Measurements from ENCODE around the gene STRBP. TPM values are rescaled to one million over a fixed set of nuclear protein-coding genes. Genes with fewer than 3 reads are reported as not detected.

Gene STRBP
- total and polyA plus RNA-seq, 9 donors = 4.9 to 18.8 (median 11.2) TPM

GRCh38 chr9:123167474-123167873 lies 100.9 kb downstream of the STRBP start:
- Histone ChIP-seq H3K36me3 (no peaks in the 10 kb centered on the region), H3K4me1 (ENCODE audit: insufficient read depth) (no peaks in the 10 kb centered on the region), H3K27me3 (no peaks in the 10 kb centered on the region), H3K27ac (no peak overlapping the region), H3K4me3 (no peak overlapping the region), H3K9me3 (no peaks in the 10 kb centered on the region)
- no peak for DNase-seq
- 76 to 87% (median 86%) methylated on average over 1 of the region's 1 CpG for WGBS, 3 donors
- no peak for TF ChIP-seq EP300 (IDR thresholded peaks at IDR 0.05)
- no peak for TF ChIP-seq POLR2A (IDR thresholded peaks at IDR 0.05)
- TF ChIP-seq, protein P1, sequence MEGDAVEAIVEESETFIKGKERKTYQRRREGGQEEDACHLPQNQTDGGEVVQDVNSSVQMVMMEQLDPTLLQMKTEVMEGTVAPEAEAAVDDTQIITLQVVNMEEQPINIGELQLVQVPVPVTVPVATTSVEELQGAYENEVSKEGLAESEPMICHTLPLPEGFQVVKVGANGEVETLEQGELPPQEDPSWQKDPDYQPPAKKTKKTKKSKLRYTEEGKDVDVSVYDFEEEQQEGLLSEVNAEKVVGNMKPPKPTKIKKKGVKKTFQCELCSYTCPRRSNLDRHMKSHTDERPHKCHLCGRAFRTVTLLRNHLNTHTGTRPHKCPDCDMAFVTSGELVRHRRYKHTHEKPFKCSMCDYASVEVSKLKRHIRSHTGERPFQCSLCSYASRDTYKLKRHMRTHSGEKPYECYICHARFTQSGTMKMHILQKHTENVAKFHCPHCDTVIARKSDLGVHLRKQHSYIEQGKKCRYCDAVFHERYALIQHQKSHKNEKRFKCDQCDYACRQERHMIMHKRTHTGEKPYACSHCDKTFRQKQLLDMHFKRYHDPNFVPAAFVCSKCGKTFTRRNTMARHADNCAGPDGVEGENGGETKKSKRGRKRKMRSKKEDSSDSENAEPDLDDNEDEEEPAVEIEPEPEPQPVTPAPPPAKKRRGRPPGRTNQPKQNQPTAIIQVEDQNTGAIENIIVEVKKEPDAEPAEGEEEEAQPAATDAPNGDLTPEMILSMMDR (IDR thresholded peaks at IDR 0.05) = no peak
- intact Hi-C loops (cut with DNase I) = no loop called here

DNA sequence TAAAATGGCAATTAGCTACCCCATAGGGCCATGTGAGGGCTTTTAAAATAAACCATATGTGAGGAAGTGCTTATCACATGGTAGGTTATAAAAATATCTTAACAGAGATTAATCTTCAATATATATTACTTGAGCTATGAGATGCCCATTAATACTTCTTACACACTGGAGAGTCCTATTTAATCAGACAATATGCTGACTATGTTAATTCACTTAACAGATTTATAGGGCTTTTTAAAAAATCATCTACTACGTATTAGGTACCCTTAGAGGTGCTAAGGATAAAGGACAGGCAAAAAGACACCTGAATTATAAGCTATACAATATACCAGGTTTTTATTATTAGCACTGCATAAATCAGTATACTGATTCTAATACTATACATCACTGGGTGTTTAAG lies 102.6 kb downstream of the STRBP start:
- Histone ChIP-seq H3K4me3 (no peak overlapping the region), H3K36me3 (no peaks in the 10 kb centered on the region), H3K9me3 (no peaks in the 10 kb centered on the region), H3K4me1 (ENCODE audit: insufficient read depth) (no peaks in the 10 kb centered on the region), H3K27me3 (no peaks in the 10 kb centered on the region), H3K27ac (no peak overlapping the region)
- intact Hi-C loops (cut with DNase I) = no loop called here
- WGBS, 3 donors = 87 to 98% (median 96%) methylated on average over 1 of the region's 1 CpG
- DNase-seq = no peak
- TF ChIP-seq EP300 (IDR thresholded peaks at IDR 0.05) = no peak
- TF ChIP-seq, protein P1 (IDR thresholded peaks at IDR 0.05) = no peak
- TF ChIP-seq POLR2A (IDR thresholded peaks at IDR 0.05) = no peak

- TF ChIP-seq POLR2A (IDR thresholded peaks at IDR 0.05) (no peak), EP300 (IDR thresholded peaks at IDR 0.05) (no peak)
- TF ChIP-seq, protein P1 (IDR thresholded peaks at IDR 0.05) = no peak
- Histone ChIP-seq H3K36me3 (no peaks in the 10 kb centered on the region), H3K27ac (no peak overlapping the region), H3K4me3 (no peak overlapping the region), H3K9me3 (no peaks in the 10 kb centered on the region), H3K27me3 (no peaks in the 10 kb centered on the region), H3K4me1 (ENCODE audit: insufficient read depth) (no peaks in the 10 kb centered on the region)
- DNase-seq = no peak
- intact Hi-C loops (cut with DNase I) = no loop called here
- 92 to 98% (median 96%) methylated on average over 2 of the region's 2 CpGs for WGBS, 3 donors
These were observed 104.1 kb downstream of the STRBP start for GRCh38 chr9:123164285-123164684.

- no peaks in the 10 kb centered on the region for H3K9me3 ChIP-seq
- 45 to 61% (median 57%) methylated on average over 2 of the region's 2 CpGs for WGBS, 3 donors
- H3K4me3 ChIP-seq = no peak overlapping the region
These were observed 105.5 kb downstream of the STRBP start for GRCh38 chr9:123162791-123163345.

More at GRCh38 chr9:123162791-123163345, 105.5 kb downstream of the STRBP start:
- DNase-seq = no peak
- Histone ChIP-seq H3K27ac (no peak overlapping the region), H3K36me3 (no peaks in the 10 kb centered on the region), H3K4me1 (ENCODE audit: insufficient read depth) (no peaks in the 10 kb centered on the region), H3K27me3 (no peaks in the 10 kb centered on the region)
- TF ChIP-seq POLR2A (IDR thresholded peaks at IDR 0.05) = no peak
- TF ChIP-seq, protein P1 (IDR thresholded peaks at IDR 0.05) = no peak
- TF ChIP-seq EP300 (IDR thresholded peaks at IDR 0.05) = no peak
- intact Hi-C loops (cut with DNase I) = no loop called here
